Liver (tissue), 9 donors: ENCODE measurements around the gene SIMC1. TPM values are rescaled to one million over a fixed set of nuclear protein-coding genes. Genes with fewer than 3 reads are reported as not detected.
"Not testable (repeated sequence)": the region's sequence is repeated elsewhere in the genome, so short reads cannot be mapped to it uniquely, and the experiment has no call there.

Experiments
- DNase-seq: peaks from one replicate; pipeline ENCODE4 v3.0.0-alpha.2; 2017; ENCODE audit warnings: low spot score
- H3K27ac ChIP-seq, 2 donors: one replicate each; pipeline ENCODE4 v1.7.0; 2013; ENCODE audit warnings: inconsistent platforms in 2 of 2, low read length in 2 of 2, control low read depth in 1 of 2, low read depth in 1 of 2, mild to moderate bottlenecking in 1 of 2
- H3K27me3 ChIP-seq, 4 donors: one replicate each; pipeline versions ENCODE4 v1.6.1 to v1.7.0; 2013; ENCODE audit warnings: low read length in 3 of 4, inconsistent platforms in 1 of 4, mild to moderate bottlenecking in 1 of 4, moderate library complexity in 1 of 4; ENCODE audit not compliant: control insufficient read depth in 4 of 4, insufficient read depth in 4 of 4
- H3K36me3 ChIP-seq, 4 donors: one replicate each; pipeline versions ENCODE4 v1.6.1 to v1.7.0; 2013; ENCODE audit warnings: low read length in 3 of 4, mild to moderate bottlenecking in 3 of 4, low read depth in 1 of 4, moderate library complexity in 1 of 4; ENCODE audit not compliant: control insufficient read depth in 4 of 4, insufficient read depth in 3 of 4
- H3K4me1 ChIP-seq, 4 donors: one replicate each; pipeline versions ENCODE4 v1.6.1 to v1.7.0; 2013; ENCODE audit warnings: low read length in 3 of 4, mild to moderate bottlenecking in 3 of 4, moderate library complexity in 1 of 4; ENCODE audit not compliant: control insufficient read depth in 4 of 4, insufficient read depth in 4 of 4
- H3K4me3 ChIP-seq, 3 donors: one replicate each; pipeline versions ENCODE4 v1.6.1 to v1.7.0; 2013; ENCODE audit warnings: low read length in 3 of 3, control low read depth in 1 of 3, low read depth in 1 of 3, mild to moderate bottlenecking in 1 of 3
- H3K9ac ChIP-seq, 2 donors: one replicate each; pipeline ENCODE4 v1.7.0; 2013; ENCODE audit warnings: low read length in 2 of 2, mild to moderate bottlenecking in 2 of 2, moderate library complexity in 2 of 2, control low read depth in 1 of 2, low read depth in 1 of 2
- H3K9me3 ChIP-seq, 4 donors: one replicate each; pipeline versions ENCODE4 v1.6.1 to v1.7.0; 2013; ENCODE audit warnings: low read length in 3 of 4; ENCODE audit not compliant: control insufficient read depth in 4 of 4
- HNF4A ChIP-seq, 2 donors: conservative IDR thresholded peaks; 2 replicates each; pipeline ENCODE4 v1.6.1; 2016; ENCODE audit warnings: antibody characterized with exemption in 2 of 2, mild to moderate bottlenecking in 2 of 2
- RAD21 ChIP-seq, 2 donors: IDR thresholded peaks; 2 replicates each; pipeline ENCODE4 v1.6.1; 2016; ENCODE audit warnings: antibody characterized with exemption in 2 of 2, mild to moderate bottlenecking in 2 of 2
- WGBS: extraction: QIAGEN DNeasy Blood & Tissue Kit; methylation state at CpG from one replicate; pipeline ENCODE4 v1.1.7; 2013; 5-methylcytosine and 5-hydroxymethylcytosine counted together
- polyA plus RNA-seq, 2 donors: library from polyadenylated mRNA; stranded (reverse) in 1 of 2; unstranded in 1 of 2; fragments of 200-250 nt in 1 of 2; fragments of >200 nt in 1 of 2; fragmentation: Nextera tagmentation in 1 of 2; extraction: Ambion mirVana in 1 of 2; gene quantifications; one replicate each; pipeline versions ENCODE4 v1.2.1 to v1.2.3, GENCODE V29; 2013 to 2015
- total RNA-seq, 2 donors: library from RNA; depleted of rRNA; stranded (reverse); fragments of >200 nt; gene quantifications; one replicate each; pipeline ENCODE4 v1.2.3, GENCODE V29; 2014
- TF ChIP-seq, protein P1 (sequence below): fragments of 150-350 bp; IDR thresholded peaks from 2 replicates; pipeline ENCODE4 v1.5.1; 2017; ENCODE audit warnings: improper control_type of control experiment, low read depth, low read length; ENCODE audit not compliant: missing input control
- donor health status: healthy.
- donor health status: healthy.
- donor health status: healthy.
- donor health status: healthy.
- donor health status: healthy.

SIMC1 gene
- total and polyA plus RNA-seq, 4 donors = 2.5 to 8.9 (median 6.2) TPM

- not testable (repeated sequence) for H3K27ac ChIP-seq, H3K36me3 ChIP-seq, H3K27me3 ChIP-seq, H3K9me3 ChIP-seq, H3K4me1 ChIP-seq, DNase-seq, H3K4me3 ChIP-seq, H3K9ac ChIP-seq
- WGBS = 97% methylated on average over 36 of the region's 36 CpGs
Measured at GRCh38 chr5:176252171-176252570, 13.9 kb downstream of the SIMC1 start.

- peak overlapping the region; percentile 28 to 73 for H3K27ac ChIP-seq
- H3K4me1 ChIP-seq, DNase-seq, H3K27me3 ChIP-seq, H3K9me3 ChIP-seq, H3K36me3 ChIP-seq, H3K4me3 ChIP-seq, H3K9ac ChIP-seq: not testable (repeated sequence)
- 43% methylated on average over 8 of the region's 8 CpGs for WGBS
Measured at GRCh38 chr5:176253370-176254065, 15.3 kb downstream of the SIMC1 start.

DNA sequence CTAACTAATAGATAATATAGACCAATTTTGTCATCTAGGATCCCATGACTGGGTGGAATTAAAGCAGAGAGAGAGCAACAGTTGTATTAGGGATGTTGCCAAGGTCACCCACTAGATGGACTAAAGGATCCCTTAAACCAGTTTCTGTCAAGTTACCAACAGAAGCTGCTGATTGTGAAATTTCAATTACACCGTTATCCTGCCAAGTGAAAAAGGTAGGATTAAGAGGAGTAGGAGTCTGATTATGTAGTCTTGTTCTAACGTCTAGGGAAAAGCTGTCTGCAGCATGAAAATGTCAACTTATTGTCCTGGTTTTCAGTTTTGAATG is 15.8 kb downstream of the SIMC1 start:
- DNase-seq, H3K36me3 ChIP-seq, H3K9ac ChIP-seq, H3K4me3 ChIP-seq, H3K9me3 ChIP-seq, H3K27ac ChIP-seq, H3K27me3 ChIP-seq, H3K4me1 ChIP-seq: not testable (repeated sequence)
- WGBS = 14% methylated on average over 2 of the region's 2 CpGs
- TF ChIP-seq, protein P1, sequence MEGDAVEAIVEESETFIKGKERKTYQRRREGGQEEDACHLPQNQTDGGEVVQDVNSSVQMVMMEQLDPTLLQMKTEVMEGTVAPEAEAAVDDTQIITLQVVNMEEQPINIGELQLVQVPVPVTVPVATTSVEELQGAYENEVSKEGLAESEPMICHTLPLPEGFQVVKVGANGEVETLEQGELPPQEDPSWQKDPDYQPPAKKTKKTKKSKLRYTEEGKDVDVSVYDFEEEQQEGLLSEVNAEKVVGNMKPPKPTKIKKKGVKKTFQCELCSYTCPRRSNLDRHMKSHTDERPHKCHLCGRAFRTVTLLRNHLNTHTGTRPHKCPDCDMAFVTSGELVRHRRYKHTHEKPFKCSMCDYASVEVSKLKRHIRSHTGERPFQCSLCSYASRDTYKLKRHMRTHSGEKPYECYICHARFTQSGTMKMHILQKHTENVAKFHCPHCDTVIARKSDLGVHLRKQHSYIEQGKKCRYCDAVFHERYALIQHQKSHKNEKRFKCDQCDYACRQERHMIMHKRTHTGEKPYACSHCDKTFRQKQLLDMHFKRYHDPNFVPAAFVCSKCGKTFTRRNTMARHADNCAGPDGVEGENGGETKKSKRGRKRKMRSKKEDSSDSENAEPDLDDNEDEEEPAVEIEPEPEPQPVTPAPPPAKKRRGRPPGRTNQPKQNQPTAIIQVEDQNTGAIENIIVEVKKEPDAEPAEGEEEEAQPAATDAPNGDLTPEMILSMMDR = peak; percentile 12
- TF ChIP-seq RAD21 (IDR thresholded peaks at IDR 0.05) (peak; percentile 42 to 48), HNF4A (conservative IDR thresholded peaks at IDR 0.05) (peak in 1 of 2 donors; percentile 36)

- H3K4me3 ChIP-seq = not testable (repeated sequence)
Measured at GRCh38 chr5:176257871-176258505, 19.8 kb downstream of the SIMC1 start.

GRCh38 chr5:176260682-176261081 is 22.5 kb downstream of the SIMC1 start:
- not testable (repeated sequence) for H3K27me3 ChIP-seq, DNase-seq, H3K4me1 ChIP-seq, H3K4me3 ChIP-seq, H3K9me3 ChIP-seq, H3K9ac ChIP-seq, H3K27ac ChIP-seq, H3K36me3 ChIP-seq
- WGBS = 96% methylated on average over 5 of the region's 5 CpGs

More at GRCh38 chr5:176257871-176258505, 19.8 kb downstream of the SIMC1 start:
- not testable (repeated sequence) for H3K27ac ChIP-seq, H3K36me3 ChIP-seq, DNase-seq, H3K4me1 ChIP-seq, H3K9ac ChIP-seq, H3K9me3 ChIP-seq, H3K27me3 ChIP-seq
- WGBS = 93% methylated on average over 5 of the region's 5 CpGs

GRCh38 chr5:176266448-176266847 is 28.2 kb downstream of the SIMC1 start:
- no CpG with 5 or more reads among the region's 1 CpG for WGBS
- H3K27ac ChIP-seq, DNase-seq, H3K4me1 ChIP-seq, H3K36me3 ChIP-seq, H3K27me3 ChIP-seq, H3K9me3 ChIP-seq, H3K9ac ChIP-seq, H3K4me3 ChIP-seq: not testable (repeated sequence)

DNA sequence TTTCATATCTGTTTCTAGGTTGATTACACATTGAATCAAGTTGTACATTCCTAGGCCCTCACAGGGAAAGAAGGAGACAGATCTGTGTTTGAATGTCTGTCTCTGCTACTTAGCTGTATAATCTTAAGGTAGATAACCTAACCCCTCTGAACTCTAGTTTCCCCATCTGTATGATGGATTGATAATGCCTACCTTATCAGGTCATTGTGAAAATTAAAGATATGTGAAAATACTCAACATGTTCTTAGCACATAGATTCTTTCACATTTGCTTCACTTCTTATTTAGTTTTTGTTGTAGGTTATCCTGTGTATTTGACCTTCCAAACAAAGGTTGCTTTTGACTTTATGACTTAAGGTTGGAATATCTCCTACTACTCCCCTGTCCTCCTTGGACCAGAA is 50.8 kb downstream of the SIMC1 start:
- not testable (repeated sequence) for H3K27me3 ChIP-seq, H3K4me1 ChIP-seq, H3K9ac ChIP-seq, H3K9me3 ChIP-seq, H3K27ac ChIP-seq, DNase-seq, H3K36me3 ChIP-seq, H3K4me3 ChIP-seq
